ENCODE results near the gene IAH1.

GRCh38 chr2:9527995-9528787 lies 53.8 kb downstream of the IAH1 start:
- TF ChIP-seq CTCF (IDR thresholded peaks at IDR 0.05; ENCODE audit: insufficient read depth, low read length, poor library complexity, severe bottlenecking) (no peak), EZH2phosphoT487 (conservative IDR thresholded peaks at IDR 0.05; ENCODE audit: low read length) (no peak)
